GM19467 (cell line): Measurements from ENCODE around the gene ATN1.
"Not testable (repeated sequence)": the region's sequence is repeated elsewhere in the genome, so short reads cannot be mapped to it uniquely, and the experiment has no call there.

Source experiments
- ATAC-seq: cut with Tn5 transposase; IDR thresholded peaks from one replicate; pipeline ENCODE4 v1.9.1; 2021; ENCODE audit warnings: mild to moderate bottlenecking, moderate library complexity; ENCODE audit not compliant: unreplicated experiment

The ATN1 gene, protein sequence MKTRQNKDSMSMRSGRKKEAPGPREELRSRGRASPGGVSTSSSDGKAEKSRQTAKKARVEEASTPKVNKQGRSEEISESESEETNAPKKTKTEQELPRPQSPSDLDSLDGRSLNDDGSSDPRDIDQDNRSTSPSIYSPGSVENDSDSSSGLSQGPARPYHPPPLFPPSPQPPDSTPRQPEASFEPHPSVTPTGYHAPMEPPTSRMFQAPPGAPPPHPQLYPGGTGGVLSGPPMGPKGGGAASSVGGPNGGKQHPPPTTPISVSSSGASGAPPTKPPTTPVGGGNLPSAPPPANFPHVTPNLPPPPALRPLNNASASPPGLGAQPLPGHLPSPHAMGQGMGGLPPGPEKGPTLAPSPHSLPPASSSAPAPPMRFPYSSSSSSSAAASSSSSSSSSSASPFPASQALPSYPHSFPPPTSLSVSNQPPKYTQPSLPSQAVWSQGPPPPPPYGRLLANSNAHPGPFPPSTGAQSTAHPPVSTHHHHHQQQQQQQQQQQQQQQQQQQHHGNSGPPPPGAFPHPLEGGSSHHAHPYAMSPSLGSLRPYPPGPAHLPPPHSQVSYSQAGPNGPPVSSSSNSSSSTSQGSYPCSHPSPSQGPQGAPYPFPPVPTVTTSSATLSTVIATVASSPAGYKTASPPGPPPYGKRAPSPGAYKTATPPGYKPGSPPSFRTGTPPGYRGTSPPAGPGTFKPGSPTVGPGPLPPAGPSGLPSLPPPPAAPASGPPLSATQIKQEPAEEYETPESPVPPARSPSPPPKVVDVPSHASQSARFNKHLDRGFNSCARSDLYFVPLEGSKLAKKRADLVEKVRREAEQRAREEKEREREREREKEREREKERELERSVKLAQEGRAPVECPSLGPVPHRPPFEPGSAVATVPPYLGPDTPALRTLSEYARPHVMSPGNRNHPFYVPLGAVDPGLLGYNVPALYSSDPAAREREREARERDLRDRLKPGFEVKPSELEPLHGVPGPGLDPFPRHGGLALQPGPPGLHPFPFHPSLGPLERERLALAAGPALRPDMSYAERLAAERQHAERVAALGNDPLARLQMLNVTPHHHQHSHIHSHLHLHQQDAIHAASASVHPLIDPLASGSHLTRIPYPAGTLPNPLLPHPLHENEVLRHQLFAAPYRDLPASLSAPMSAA (N-terminal part only)

DNA sequence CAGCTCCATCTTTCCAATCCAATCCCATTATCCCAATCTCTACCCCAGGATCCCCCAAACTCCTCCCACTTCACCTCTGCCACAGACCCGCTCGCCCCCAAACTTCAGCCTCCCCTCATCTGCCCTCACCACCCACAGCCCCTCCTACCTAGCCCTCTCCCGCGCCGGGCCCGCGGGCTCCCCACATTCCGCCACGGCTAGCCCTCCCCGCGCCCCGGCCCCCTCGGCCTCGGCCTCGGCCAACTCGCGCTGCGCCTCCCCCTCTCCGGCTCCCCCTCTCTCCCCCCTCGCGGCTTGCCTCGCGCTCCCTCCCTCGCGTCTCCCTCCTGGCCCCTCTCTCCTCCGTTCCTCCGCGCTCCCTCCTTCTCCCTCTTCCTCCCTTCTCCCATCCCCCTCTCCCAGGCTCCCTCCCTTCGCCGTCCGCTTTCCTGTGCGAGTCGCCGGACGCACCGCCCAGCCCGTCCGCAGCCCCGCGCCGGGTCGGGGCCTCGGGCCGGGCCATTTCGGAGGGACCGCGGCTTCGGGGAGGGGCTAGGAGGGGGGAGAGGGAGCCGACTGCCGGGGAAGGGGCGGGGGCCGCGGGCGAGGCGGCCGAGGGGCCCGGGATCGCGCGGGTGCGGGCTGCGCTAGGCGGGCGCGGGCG lies at the start of gene ATN1:
ATN1 (plus strand) TSS at position 581 of the 643 bp plus-strand sequence. CDS start 6,043 bp downstream, outside the sequence.
- ATAC-seq = no peak

DNA sequence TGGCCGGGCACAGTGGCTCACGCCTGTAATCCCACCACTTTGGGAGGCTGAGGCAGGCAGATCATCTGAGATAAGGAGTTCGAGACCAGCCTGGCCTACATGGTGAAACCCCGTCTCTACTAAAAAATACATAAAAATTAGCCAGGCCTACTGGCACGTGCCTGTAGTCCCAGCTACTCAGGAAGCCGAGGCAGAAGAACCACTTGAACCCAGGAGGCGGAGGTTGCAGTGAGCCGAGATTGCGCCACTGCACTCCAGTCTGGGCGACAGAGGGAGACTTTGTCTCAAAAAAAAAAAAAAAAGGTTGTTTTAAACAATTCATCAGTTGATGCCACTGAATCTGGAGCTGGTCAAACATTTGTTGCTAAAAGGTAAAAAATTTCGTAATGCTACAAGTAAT lies 47.9 kb upstream of the ATN1 start:
- not testable (repeated sequence) for ATAC-seq

DNA sequence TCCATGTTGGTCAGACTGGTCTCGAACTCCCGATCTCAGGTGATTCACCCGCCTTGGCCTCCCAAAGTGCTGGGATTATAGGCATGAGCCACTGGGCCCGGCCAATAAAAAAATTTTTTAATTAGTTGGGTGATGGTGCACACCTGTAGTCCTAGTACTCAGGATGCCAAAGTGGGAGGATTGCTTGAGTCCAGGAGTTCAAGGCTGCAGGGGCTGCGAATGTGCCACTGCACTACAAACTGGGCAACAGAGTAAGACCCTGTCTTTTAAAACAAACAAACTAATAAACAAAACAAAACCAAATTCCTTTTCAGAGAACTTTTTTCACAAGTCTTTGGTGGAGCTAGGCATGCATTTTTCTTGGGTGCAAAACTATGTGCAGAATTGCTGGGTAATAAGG lies 44.5 kb upstream of the ATN1 start:
- no peak for ATAC-seq

DNA sequence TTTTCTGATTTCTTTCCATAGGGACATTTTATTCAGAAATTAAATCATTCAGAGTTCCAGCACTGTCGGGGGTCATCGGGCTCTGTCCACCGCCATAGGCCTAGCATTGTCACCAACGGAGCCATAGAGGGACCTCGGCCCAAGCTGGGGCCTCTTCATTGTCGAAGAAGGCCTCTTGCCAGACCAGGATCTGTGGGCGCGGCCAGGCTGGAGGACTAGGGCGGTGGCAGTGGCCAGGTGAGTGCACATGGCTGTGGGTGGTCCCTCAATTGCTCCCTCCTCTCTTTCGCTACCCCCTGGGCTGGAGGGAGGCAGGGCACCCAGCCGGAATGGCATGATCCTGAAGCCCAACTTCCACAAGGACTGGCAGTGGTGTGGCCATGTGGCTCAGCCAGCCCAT lies 44.1 kb upstream of the ATN1 start:
- no peak for ATAC-seq

DNA sequence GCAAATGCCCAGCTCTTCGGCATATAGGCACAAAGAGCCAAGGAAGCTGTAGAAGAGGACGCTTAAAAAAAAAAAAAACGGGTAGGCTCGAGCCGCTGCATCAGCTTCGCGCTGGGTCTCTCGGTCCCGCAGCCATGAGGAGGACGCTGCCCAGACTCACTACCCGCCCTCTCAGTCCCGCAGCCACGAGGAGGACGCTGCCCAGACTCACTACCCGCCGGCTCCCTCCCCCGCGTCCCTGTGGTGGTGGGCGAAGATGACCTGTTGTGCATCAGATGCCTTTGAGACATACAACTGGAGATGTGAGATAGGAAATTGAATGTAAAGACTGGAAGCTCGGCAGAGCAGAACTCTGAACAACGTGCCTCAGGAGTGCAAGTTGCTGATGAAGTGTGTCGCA lies 43.2 kb upstream of the ATN1 start:
- ATAC-seq = no peak

DNA sequence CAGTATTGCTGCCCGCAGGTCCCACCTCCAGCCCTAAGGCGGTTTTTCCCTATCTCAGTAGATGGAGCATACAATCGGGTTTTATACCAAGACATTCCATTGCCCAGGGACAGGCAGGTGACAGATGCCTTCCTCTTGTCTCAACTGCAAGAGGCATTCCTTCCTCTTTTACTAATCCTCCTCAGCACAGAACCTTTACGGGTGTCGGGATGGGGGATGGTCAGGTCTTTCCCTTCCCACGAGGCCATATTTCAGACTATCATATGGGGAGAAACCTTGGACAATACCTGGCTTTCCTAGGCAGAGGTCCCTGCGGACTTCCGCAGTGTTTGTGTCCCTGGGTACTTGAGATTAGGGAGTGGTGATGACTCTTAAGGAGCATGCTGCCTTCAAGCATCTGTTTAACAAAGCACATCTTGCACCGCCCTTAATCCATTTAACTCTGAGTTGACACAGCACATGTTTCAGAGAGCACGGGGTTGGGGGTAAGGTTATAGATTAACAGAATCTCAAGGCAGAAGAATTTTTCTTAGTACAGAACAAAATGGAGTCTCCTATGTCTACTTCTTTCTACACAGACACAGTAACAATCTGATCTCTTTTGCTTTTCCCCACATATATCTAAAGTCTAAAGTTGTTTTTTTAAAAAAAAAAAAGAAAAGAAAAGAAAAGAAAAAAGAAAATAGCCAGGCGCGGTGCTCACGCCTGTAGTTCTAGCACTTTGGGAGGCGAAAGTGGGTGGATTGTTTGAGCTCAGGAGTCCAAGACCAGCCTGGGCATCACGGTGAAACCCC lies 41.4 kb upstream of the ATN1 start:
- ATAC-seq = not testable (repeated sequence)

DNA sequence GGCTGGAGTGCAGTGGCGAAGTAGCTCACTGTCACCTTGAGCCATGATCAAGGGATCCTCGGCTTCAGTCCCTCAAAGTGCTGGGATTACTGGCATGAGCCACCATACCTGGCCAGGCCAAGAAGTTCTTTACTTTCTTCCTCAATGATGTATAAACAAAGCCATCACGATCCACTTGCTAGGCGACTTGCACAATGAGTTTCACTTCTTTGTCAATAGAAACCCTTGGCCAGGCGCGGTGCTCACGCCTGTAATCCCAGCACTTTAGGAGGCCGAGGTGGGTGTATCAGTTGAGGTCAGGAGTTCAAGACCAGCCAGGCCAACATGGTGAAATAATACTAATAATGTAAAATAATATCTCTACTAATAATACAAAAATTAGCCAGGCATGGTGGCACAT lies 40.3 kb upstream of the ATN1 start:
- no peak for ATAC-seq

DNA sequence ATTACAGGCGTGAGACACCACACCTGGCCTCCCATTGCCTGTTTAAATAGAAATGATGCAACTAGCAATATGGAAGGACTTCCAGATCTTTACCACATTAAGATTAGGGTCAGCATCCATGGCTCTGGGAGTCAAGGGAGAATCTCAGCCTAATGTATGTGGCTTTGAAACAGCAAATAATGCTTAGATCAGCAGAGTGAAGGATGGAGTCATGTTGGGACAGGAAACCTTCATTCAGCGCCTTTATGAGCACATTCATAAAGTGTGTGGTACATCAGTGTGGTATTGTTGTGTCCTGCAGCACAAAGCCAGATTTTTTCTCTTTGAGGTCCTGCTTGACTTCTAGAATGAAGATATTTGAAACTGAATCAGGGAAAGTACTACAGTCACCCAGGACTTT lies 39.4 kb upstream of the ATN1 start:
- no peak for ATAC-seq

DNA sequence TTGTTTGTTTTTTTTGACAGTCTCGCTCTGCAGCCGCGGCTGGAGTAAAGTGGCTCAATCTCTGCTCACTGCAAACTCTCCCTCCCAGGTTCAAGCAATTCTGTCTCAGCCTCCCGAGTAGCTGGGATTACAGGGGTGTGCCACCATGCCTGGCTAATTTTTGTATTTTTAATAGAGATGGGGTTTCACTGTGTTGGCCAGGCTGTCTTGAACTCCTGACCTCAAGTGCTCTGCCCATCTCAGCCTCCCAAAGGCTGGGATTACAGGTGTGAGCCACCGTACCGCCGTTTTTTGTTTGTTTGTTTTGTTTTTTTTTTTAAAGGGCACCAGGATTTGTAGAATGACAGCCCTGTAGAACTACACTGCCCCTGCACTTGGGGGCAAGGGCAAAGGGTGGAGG lies 39.0 kb upstream of the ATN1 start:
- ATAC-seq = not testable (repeated sequence)

DNA sequence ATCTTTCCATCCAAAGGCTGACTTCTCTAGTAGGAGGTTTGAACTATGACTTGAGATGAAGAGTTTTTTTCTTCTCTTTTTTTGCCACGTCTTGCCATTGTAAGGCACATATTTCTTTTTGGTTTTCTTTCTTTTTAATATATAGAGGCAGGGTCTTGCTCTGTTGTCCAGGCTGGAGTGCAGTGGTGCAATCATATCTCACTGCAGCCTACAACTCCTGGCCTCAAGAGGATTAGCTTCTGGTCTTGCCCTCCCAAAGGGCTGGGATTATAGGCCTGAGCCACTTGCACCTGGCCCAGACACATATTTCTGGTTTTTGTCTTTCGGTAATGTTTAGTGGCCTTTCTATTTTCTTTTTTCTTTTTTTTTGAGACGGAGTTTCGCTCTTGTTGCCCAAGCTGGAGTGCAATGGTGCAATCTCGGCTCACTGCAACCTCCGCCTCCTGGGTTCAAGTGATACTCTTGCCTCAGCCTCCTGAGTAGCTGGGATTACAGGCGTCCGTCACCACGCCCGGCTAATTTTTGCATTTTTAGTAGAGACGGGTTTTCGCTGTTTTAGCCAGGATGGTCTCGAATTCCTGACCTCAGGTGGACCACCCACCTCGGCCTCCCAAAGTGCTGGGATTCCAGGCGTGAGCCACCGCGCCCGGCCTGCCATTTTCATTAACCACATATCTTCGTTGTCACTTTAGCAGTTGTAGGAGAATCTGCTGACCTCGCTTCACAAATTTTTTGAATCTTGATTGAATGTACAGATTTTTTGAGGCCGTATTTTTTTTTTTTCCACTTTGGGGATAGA lies 37.8 kb upstream of the ATN1 start:
- not testable (repeated sequence) for ATAC-seq

DNA sequence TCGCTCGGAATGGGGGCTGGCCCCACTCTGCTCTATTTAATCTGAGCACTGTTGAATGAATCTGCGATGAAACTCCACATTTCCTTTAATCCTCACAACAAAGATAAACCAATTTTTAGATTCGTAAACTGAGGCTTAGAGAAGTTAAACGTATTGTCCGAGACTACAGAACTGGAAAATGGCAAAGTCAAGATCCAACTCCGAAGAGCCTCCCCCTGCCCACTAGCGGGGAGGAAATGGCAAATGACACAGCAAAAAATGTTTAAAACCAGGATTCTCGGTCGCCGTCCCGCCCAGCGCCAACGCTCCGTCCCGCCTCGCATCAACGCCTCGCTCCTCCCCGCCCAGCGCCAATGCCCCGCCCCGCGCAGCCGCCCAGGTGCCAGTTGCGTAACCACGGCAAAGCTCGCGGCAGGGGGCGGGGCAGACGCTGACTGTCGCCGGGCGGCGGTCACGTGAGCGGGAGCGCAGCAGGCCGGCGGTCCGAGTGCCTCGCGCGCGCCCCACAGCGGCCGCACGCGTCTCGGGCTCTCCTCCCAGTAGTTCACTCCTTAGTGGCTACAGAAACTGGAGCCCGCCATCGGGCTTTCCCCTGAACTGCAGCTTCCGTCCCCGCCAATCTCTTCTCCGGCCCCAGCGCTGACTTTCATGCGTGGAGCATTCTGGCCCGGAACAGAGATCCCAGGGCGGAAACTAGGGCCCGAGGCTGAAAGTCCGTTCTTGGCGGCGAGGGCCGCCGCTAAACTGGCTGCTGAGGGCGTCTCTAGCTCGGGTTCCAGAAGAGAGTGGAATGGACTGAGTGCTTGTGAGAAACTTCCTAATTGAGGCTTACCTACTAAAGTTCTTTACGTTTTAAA lies 36.7 kb upstream of the ATN1 start:
- ATAC-seq = peak; percentile 92

DNA sequence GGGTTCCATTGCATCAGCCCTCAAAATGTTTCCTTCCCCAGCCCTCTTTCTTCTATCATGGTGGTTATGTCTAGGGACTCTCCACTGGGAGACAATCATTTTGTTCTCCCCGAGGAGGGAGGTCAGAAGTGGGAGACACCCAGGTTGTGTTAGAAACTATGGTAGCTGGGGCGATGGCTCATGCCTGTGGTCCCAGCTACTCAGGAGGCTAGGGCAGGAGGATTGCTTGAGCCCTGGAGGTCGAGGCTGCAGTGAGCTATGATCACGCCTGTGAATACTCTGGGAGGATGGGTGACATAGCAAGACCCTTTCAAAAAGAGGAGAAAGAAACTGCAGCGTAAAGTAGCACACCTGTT lies 36.1 kb upstream of the ATN1 start:
- no peak for ATAC-seq

DNA sequence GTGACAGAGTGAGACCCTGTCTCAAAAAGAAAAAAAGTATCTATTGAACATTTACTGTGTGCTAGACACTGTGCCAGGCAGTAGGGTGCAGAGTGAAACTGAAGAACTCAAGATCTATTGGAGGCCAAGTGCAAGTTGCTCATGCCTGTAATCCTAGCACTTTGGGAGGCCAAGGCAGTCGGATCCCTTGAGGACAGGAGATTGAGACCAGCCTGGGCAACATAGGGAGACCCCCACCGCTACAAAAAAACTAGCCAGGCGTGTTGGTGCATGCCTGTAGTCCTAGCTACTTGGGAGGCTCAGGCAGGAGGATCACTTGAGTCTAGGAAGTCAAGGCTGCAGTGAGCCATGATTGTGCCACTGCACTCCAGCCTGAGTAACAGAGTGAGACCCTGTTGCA lies 35.1 kb upstream of the ATN1 start:
- not testable (repeated sequence) for ATAC-seq

DNA sequence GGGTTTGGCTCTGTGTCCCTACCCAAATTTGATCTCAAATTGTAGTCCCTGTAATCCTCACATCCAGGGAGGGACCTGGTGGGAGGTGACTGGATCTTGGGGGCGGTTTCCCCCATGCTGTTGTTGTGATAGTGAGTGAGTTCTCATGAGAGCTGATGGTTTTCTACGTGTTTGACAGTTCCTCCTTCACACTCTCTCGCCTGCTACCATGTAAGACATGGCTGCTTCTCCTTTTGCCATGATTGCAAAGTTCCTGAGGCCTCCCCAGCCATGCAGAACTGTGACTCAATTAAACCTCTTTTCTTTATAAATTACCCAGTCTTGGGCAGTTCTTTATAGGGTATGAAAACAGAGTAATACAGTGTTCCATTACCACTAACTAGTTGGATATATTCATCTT lies 33.4 kb upstream of the ATN1 start:
- no peak for ATAC-seq

DNA sequence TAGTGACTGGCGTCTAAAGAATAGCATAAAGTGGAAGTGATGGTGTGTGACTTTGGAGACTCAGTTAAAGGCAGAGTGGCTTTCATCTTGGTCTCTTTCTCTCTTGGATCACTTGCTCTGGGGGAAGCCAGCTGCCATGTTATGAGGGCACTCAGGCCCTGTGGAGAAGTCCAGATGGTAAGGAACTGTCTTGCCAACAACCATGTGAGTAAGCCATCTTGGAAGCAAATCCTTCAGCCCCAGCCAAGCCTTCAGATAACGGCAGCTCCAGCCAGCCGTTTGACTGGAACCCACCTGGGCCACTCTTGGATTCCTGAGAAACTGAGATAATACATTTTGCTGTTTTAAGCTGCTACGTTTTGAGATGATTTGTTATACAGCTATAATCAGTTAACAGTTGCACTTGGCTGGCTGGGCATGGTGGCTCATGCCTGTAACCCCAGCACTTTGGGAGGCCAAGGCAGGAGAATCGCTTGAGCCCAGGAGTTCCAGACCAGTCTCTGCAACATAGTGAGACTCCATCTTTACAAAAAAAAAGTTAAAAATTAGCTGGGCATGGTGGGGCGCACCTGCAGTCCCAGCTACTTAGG lies 30.8 kb upstream of the ATN1 start:
- ATAC-seq = no peak

DNA sequence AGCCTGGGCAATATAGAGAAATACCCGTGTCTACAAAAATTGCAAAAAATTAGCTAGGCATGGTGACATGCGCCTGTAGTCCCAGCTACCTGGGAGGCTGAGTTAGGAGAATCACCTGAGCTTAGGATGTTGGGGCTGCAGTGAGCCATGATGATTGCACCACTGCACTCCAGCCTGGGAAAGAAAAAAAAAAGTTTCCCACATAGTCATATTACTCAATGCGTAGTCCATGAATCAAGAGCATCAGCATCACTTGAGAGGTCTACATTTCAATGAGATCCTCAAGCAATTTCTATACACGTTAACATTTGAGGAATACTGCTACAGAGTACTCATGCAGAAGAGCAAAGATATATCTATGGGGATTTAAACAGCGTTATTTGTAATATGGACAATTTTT lies 28.3 kb upstream of the ATN1 start:
- ATAC-seq = no peak

DNA sequence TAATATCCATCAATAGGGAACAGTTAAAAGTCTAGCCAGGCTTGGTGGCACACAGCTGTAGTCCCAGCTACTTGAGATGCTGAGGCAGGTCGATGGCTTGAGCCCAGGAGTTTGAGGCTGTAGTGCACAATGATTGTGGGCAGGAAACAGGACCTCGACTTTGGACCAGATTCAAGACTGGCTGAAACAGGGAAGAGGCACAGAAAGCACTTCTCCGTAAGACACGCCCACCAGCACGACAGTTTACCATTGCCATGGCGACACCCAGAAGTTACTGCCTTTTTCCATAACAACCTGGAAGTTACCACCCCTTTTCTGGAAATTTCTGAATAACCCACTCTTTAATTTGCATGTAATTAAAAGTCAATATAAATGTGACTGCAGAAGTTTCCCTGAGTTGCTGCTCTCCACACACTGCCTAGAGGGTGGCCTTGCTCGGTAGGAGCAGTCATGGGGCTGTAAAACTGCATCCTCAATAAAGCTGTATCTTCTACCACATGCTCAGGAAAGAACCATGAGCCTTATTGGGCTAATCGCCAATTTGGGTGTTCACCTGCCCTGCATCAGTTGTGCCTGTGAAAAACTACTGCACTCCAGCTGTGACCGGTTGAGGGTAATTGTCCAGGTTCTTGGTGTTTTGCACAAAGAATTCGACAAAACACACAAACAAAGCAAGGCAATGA lies 27.8 kb upstream of the ATN1 start:
- ATAC-seq = no peak

DNA sequence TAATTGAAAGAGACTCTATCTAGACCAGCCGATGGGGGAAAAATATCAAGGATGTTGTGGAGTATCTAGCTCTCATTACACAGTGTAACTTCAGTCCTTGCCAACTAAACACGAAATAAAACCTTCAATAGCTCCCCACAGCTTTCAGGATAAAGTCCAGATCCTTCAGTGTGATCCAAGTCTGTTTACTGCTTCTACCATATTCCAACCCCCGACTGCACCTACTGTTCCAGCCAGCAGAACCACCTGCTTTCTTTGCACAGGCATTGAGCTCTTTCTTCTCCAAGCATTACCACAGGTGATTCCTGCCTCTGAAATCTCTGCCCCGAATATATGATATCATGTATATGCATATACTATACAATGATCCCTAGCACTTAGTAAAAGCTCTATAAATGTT lies 25.3 kb upstream of the ATN1 start:
- ATAC-seq = no peak
